Right renal pelvis (tissue), 4 donors: Measurements from ENCODE around the gene SH2D7. TPM values are rescaled to one million over a fixed set of nuclear protein-coding genes. Genes with fewer than 3 reads are reported as not detected.
"Not testable (repeated sequence)": the region's sequence is repeated elsewhere in the genome, so short reads cannot be mapped to it uniquely, and the experiment has no call there.

Source experiments
- DNase-seq, 4 donors: peaks; one replicate each; pipeline ENCODE4 v3.0.0-alpha.2; 2013; ENCODE audit warnings: low read depth in 4 of 4, low spot score in 3 of 4, missing footprints in 1 of 4
- polyA plus RNA-seq, 4 donors: library from polyadenylated mRNA; unstranded; fragments of 120-200 nt; gene quantifications; one replicate each; pipeline ENCODE4 v1.2.1, GENCODE V29; 2013; ENCODE audit not compliant: insufficient read length in 4 of 4

The SH2D7 gene
- polyA plus RNA-seq, 4 donors: 0.30 to 0.65 (median 0.50) TPM

GRCh38 chr15:78130466-78131294, 38.3 kb downstream of the SH2D7 start:
- no peak for DNase-seq

DNA sequence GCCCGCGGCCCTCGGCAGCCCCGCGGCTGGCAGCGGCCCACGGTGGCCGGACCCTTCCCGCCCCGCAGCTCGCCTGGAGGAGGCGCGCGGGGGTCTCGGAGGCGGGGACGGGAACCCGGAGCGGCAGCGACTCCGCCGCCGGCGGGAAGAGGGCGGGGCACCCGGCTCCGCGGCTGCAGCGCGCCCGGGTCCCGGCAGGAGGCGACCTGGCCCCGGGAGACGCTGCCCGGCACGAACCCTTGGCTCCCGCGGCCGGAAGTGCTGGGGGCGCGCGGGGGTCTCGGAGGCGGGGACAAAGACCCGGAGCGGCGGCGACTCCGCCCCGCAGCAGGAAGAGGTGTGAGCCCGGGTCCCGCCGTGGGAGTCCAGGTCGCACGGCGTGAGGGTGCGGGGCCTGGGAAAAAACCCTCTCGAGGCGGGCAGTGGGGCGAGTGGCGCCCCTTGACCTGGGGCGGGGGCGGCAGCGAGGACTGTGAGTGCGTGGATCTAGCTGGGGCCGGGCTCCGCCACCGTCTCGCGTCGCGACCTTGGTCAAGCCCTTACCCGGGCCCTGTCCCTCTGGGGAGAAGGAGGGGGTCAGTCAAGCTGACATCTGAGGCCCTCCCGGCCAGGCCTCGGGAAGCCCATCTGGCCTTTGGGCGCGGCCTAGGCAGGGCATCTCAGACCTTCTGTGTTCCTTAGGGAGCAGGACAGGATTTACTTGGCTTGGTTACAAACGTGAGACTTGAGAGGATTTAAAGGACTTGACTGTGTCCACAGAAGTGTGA, 39.1 kb downstream of the SH2D7 start, which contains the start of gene CIB2:
TSS of gene CIB2 (minus strand) at position 151 of the 767 bp plus-strand sequence. CDS start 230 bp downstream, outside the sequence.
- peak; percentile 68 to 72 (median 70) for DNase-seq

DNA sequence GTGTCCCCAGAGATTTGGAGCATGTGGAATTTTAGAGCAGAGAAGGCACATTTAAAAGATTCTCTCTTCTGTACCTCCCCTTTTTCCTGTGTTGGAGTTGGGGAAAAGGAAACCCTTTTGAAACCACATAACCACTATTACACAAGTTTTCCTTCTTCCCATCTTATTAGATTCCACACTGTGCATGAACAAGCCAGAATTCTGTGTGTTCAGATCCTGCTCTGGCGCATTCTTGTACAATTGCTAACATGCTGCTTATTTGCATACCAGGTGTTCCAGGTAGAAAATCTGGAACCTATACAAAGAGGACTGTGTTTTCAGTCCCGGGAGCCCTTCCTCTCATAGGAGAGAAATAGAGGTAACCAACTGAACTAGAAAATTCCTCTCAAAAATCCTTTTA, 41.4 kb downstream of the SH2D7 start:
- no peak for DNase-seq

- DNase-seq: no peak
Observed at GRCh38 chr15:78139578-78139977, 47.2 kb downstream of the SH2D7 start.

DNA sequence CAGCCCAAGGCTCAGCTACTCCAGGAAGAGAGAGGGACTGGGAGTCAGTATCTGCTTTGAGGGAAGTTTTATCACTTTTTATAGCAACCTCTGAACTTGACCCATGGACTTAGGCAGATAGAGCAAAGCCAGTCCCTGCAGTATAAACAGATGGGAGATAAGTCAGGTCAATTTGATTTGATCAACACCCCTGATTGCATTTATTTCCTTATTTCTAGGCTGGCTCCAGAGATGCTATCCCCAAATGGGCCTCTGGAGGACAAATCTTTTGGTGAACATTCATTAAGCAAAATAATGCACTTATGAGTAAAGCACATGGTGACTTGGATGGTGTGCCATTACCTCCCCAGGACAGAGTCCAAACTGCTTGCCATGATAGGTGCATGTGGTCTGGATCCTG, 47.9 kb downstream of the SH2D7 start:
- DNase-seq: no peak

GRCh38 chr15:78142332-78142731, 50.0 kb downstream of the SH2D7 start:
- DNase-seq: no peak

DNA sequence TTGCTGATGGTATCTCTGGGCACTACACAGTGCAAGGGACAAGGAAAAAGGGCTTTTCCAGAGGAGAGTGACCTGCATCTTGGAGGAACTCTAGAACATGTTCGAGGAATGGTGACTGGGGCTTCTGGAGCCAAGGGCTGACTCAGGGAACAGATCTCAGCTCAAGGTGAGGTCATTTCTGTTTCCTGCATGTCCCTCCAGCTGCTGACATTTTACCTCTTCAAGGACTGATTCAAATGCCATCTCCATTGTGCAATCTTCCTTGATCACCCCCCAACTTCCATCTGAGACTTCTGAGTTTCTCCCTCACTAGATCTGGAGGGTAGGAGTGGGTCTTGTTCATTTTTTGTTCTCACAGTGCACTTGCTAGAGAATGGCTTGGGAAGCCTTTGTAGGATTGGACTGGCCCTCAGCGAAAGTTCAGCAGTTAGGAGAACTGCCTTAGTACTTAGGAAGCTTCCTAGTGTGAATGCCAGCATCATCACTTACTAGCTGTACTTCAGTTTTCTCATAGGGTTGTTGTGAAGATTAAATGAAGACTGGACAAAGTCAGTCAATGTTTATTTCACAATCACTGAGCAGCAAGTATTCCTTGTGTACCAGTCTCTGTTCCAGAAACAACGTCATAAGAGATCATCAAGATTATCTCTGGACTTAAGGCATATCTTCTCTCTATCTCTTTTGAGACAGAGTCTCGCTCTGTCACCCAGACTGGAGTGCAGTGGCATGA, 54.2 kb downstream of the SH2D7 start:
- no peak for DNase-seq

GRCh38 chr15:78147566-78147965, 55.2 kb downstream of the SH2D7 start:
- no peak for DNase-seq

DNA sequence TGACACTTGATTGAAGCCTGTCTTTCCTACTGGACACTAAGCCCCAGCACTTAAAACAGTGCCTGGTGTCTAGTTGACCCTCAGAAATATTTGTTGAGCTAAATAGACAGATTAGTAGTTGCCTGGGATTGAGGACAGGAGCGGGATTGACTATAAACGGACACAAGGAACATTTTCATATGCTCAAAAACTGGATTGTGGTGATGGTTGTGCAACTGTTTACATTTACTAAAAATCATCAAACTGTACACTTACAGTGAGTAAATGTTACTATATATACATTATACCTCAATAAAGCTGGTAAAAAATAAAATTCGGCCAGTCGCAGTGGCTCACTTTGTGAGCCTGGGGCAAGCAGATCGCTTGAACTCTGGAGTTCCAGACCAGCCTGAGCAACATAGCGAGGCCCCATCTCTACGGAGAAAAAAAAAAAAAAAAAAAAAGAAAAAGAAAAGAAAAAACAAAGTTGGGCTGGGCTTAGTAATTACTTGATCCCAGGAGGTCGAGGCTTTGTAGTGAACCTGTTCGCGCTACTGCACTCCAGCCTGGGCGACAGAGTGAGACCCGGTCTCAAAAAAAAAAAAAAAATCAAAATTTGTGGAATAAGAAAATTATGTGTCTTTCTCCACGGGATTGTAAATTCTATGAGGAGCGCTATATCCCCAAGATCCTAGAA, 56.2 kb downstream of the SH2D7 start:
- DNase-seq: no peak

- peak; percentile 95 to 99 (median 98) for DNase-seq
Observed at GRCh38 chr15:78149068-78149804, 56.9 kb downstream of the SH2D7 start, which contains the start of gene IDH3A. Gene IDH3A, plus strand, starts transcription at chr15:78149362. Its CDS starts 42 bp downstream, at chr15:78149404.

GRCh38 chr15:78149805-78150751, 57.7 kb downstream of the SH2D7 start:
- no peak for DNase-seq

- DNase-seq: not testable (repeated sequence)
Observed at GRCh38 chr15:78151075-78151474, 58.7 kb downstream of the SH2D7 start.

Other genes with a start within 250 kb of the SH2D7 start
- 10 to 100 TPM; 29.0 to 32.1 (median 30.5) TPM for gene TBC1D2B, start 14.8 kb upstream of the SH2D7 start, polyA plus RNA-seq
- 10 to 100 TPM; 25.7 to 39.1 (median 30.3) TPM for gene CIB2, start 38.9 kb downstream of the SH2D7 start, polyA plus RNA-seq
- gene IDH3A, start 56.8 kb downstream of the SH2D7 start, polyA plus RNA-seq: 10 to 100 TPM; 50.9 to 62.7 (median 53.7) TPM
- gene ACSBG1, start 142.0 kb downstream of the SH2D7 start, polyA plus RNA-seq: under 1 TPM; 0.55 to 0.96 (median 0.80) TPM
- gene DNAJA4, start 172.0 kb downstream of the SH2D7 start, polyA plus RNA-seq: 10 to 100 TPM; 21.2 to 26.5 (median 23.7) TPM
- gene SKIC8, start 207.0 kb downstream of the SH2D7 start, polyA plus RNA-seq: 100 to 1,000 TPM in 2 of 4 donors, 10 to 100 TPM in 2; 97.3 to 105 (median 99.3) TPM
- 10 to 100 TPM; 57.5 to 72.9 (median 60.6) TPM for gene CRABP1, start 247.8 kb downstream of the SH2D7 start, polyA plus RNA-seq